SK-N-SH (cell line): ENCODE measurements around the gene PDE6B. TPM values are rescaled to one million over a fixed set of nuclear protein-coding genes. Genes with fewer than 3 reads are reported as not detected.

Experiments used
- CTCF ChIA-PET: fragments of 300-600, 350-600 bp; formaldehyde crosslinking; extraction: SDS; loops from one replicate; lab custom pipeline; 2021; lab: Yijun Ruan, JAX
- POLR2A ChIA-PET: fragments of 350-600 bp; sonication (Branson Sonifier 250); formaldehyde crosslinking; extraction: SDS; loops from one replicate; lab custom pipeline; 2020; ENCODE audit warnings: antibody characterized with exemption, inconsistent platforms; lab: Yijun Ruan, JAX
- DNase-seq: peaks from one replicate; pipeline ENCODE4 v3.0.0; 2012
- H2AFZ ChIP-seq: fragments of 200-600 bp; sonication (generic); 2 replicates; pipeline ENCODE4 v1.8.1; 2016; ENCODE audit warnings: antibody characterized with exemption, mild to moderate bottlenecking, low read depth
- H3F3A ChIP-seq: fragments of 200-600 bp; sonication (generic); replicated peaks from 2 replicates; pipeline ENCODE3; 2016; ENCODE audit warnings: antibody characterized with exemption, mild to moderate bottlenecking; ENCODE audit not compliant: insufficient read depth
- H3K27ac ChIP-seq, 2 experiments: fragments of 200-500 bp in 1 of 2; fragments of 200-600 bp in 1 of 2; sonication (Bioruptor generic) in 1 of 2; sonication (generic), shearing (Covaris generic) in 1 of 2; 2 replicates each; pipeline versions ENCODE4 v1.5.1 to v1.6.1; 2014 to 2016; ENCODE audit warnings: low read depth in 2 of 2, inconsistent platforms in 1 of 2, low read length in 1 of 2, mild to moderate bottlenecking in 1 of 2, mixed read lengths in 1 of 2
- H3K27me3 ChIP-seq: fragments of 200-600 bp; sonication (generic), shearing (Covaris generic); 2 replicates; pipeline ENCODE4 v1.6.1; 2016; ENCODE audit warnings: mixed run types; ENCODE audit not compliant: insufficient read depth
- H3K36me3 ChIP-seq, 2 experiments: fragments of 200-500 bp in 1 of 2; fragments of 200-600 bp in 1 of 2; sonication (Bioruptor generic) in 1 of 2; sonication (generic) in 1 of 2; replicated peaks in 1 of 2; 2 replicates each; pipeline versions ENCODE3 to v1.5.1; 2014 to 2016; ENCODE audit warnings: low read length in 1 of 2, mild to moderate bottlenecking in 1 of 2; ENCODE audit not compliant: insufficient read depth in 2 of 2, control insufficient read depth in 1 of 2
- H3K4me1 ChIP-seq, 2 experiments: fragments of 200-500 bp in 1 of 2; fragments of 200-600 bp in 1 of 2; sonication (Bioruptor generic) in 1 of 2; sonication (generic), shearing (Covaris generic) in 1 of 2; 2 replicates each; pipeline versions ENCODE4 v1.5.1 to v1.6.1; 2014 to 2016; ENCODE audit warnings: low read depth in 1 of 2, low read length in 1 of 2, mixed run types in 1 of 2; ENCODE audit not compliant: insufficient read depth in 2 of 2, control insufficient read depth in 1 of 2
- H3K4me2 ChIP-seq: fragments of 200-600 bp; sonication (generic), shearing (Covaris generic); 2 replicates; pipeline ENCODE4 v1.6.1; 2017; ENCODE audit warnings: mixed run types
- H3K4me3 ChIP-seq, 2 experiments: fragments of 200-500 bp in 1 of 2; fragments of 200-600 bp in 1 of 2; sonication (Bioruptor generic) in 1 of 2; sonication (generic), shearing (Covaris generic) in 1 of 2; 2 replicates each; pipeline versions ENCODE4 v1.5.1 to v1.8.1; 2014 to 2016; ENCODE audit warnings: low read depth in 2 of 2, inconsistent platforms in 1 of 2, low read length in 1 of 2, mild to moderate bottlenecking in 1 of 2, mixed read lengths in 1 of 2, moderate library complexity in 1 of 2
- H3K79me2 ChIP-seq: fragments of 200-600 bp; sonication (generic); 2 replicates; pipeline ENCODE4 v1.8.1; 2017; ENCODE audit warnings: mild to moderate bottlenecking; ENCODE audit not compliant: insufficient read depth
- H3K9ac ChIP-seq: fragments of 200-600 bp; sonication (generic); 2 replicates; pipeline ENCODE4 v1.6.1; 2017; ENCODE audit warnings: mixed run types
- H3K9me2 ChIP-seq: fragments of 200-600 bp; sonication (generic); 2 replicates; pipeline ENCODE4 v1.6.1; 2017; ENCODE audit warnings: mixed run types
- H3K9me3 ChIP-seq: fragments of 200-600 bp; sonication (generic); 2 replicates; pipeline ENCODE4 v1.6.1; 2017; ENCODE audit warnings: mixed run types, mild to moderate bottlenecking, moderate library complexity
- H4K20me1 ChIP-seq: fragments of 200-600 bp; sonication (generic); 2 replicates; pipeline ENCODE4 v1.6.1; 2017; ENCODE audit warnings: mild to moderate bottlenecking, mixed run types; ENCODE audit not compliant: insufficient read depth
- CHD2 ChIP-seq: fragments of 150-350 bp; IDR thresholded peaks from 2 replicates; pipeline ENCODE4 v1.6.1; 2018; ENCODE audit warnings: low read length; ENCODE audit not compliant: partially characterized antibody
- CTCF ChIP-seq: fragments of 200-600 bp; sonication (generic); IDR thresholded peaks from 2 replicates; pipeline ENCODE4 v1.6.1; 2017; ENCODE audit warnings: antibody characterized with exemption, mild to moderate bottlenecking, moderate library complexity
- FOXM1 ChIP-seq: IDR thresholded peaks from 2 replicates; pipeline ENCODE4 v1.4.0; 2012; ENCODE audit warnings: low read depth, mild to moderate bottlenecking
- MEF2A ChIP-seq: IDR thresholded peaks from 2 replicates; pipeline ENCODE4 v1.4.0; 2012; ENCODE audit warnings: low read depth, borderline replicate concordance
- NRF1 ChIP-seq: IDR thresholded peaks from 2 replicates; pipeline ENCODE4 v1.6.1; 2012; ENCODE audit warnings: low read depth, mild to moderate bottlenecking, low read length
- PBX3 ChIP-seq: IDR thresholded peaks from 2 replicates; pipeline ENCODE4; 2012
- POLR2AphosphoS5 ChIP-seq: IDR thresholded peaks from 2 replicates; pipeline ENCODE4 v1.6.1; 2012; ENCODE audit warnings: low read depth, low read length
- RCOR1 ChIP-seq: fragments of 150-350 bp; IDR thresholded peaks from 2 replicates; pipeline ENCODE4 v1.6.1; 2017; ENCODE audit warnings: antibody characterized with exemption, low read length
- RFX5 ChIP-seq: IDR thresholded peaks from 2 replicates; pipeline ENCODE4 v1.6.1; 2012; ENCODE audit warnings: mild to moderate bottlenecking, improper control_type of control experiment, low read length
- TCF12 ChIP-seq: IDR thresholded peaks from 2 replicates; pipeline ENCODE4 v1.4.0; 2012
- WGBS: methylation state at CpG from one replicate; pipeline ENCODE4 v1.1.6; 2017; ENCODE audit warnings: low lambda C conversion rate; 5-methylcytosine and 5-hydroxymethylcytosine counted together
- polyA plus RNA-seq, 3 experiments: library from polyadenylated mRNA; depleted of rRNA; stranded (reverse); fragments of >200 nt; gene quantifications; 2 replicates each; pipeline ENCODE4 v1.2.3, GENCODE V29; 2012
- TF ChIP-seq, protein P1 (sequence below): fragments of 150-350 bp; IDR thresholded peaks from 2 replicates; pipeline ENCODE4 v1.6.1; 2016; ENCODE audit warnings: mild to moderate bottlenecking, low read depth, low read length

PDE6B gene
- polyA plus RNA-seq, 1 of the 3 experiments (the other 2 are of a cell fraction), result 1.2 TPM

DNA sequence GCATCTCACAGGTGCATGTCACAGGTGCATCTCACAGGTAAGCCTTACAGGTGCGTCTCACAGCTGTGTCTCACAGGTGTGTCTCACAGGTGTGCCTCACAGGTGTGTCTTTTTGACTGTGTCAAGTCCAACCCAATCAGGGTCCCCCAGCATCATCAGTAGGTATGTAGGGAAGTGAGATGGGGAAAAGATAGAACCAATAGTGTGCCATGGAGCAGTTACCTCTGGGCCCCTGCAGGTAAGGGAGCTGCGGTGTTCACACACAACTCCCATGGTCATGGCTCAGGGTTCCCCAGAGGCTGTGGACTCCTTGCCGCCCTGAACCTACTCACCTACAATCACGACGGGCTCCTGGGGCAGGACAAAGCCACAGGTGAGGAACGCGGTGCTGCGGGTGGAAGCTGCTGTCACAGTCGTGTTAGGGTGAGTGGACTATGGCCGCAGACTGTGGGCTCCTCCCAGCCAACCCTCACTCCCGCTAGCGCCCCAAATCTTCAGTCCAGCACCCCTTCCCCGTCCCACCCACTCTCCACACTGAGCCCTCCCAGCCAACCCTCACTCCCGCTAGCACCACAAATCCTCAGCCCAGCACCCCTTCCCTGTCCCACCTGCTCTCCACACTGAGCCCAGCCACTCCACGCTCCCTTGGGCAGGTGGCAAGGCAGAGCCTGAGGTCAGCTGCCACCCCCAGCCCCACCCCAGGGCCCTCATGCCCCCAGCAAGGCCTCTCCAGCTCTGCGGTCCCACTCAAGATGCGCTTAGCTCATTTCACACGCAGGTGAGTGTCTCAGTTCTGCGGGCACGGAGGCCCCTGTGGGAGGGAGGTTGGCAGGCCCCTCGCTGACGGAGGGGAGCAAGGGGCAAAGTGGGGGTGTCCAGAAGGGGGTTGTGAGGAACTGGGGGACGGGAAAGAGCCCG lies 2.1 kb upstream of the PDE6B start (continued):
- TF ChIP-seq POLR2AphosphoS5 (no peak), PBX3 (no peak), CHD2 (no peak), NRF1 (no peak), CTCF (no peak)
- TF ChIP-seq, protein P1, sequence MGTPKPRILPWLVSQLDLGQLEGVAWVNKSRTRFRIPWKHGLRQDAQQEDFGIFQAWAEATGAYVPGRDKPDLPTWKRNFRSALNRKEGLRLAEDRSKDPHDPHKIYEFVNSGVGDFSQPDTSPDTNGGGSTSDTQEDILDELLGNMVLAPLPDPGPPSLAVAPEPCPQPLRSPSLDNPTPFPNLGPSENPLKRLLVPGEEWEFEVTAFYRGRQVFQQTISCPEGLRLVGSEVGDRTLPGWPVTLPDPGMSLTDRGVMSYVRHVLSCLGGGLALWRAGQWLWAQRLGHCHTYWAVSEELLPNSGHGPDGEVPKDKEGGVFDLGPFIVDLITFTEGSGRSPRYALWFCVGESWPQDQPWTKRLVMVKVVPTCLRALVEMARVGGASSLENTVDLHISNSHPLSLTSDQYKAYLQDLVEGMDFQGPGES, result no peak
- TF ChIP-seq, all 33 proteins: peak for 0

GRCh38 chr4:623914-624566 lies 1.3 kb upstream of the PDE6B start:
- Histone ChIP-seq H3K4me3 (no peak overlapping the region), H3K9ac (no peak overlapping the region), H2AFZ (no peak overlapping the region), H3K27ac (no peak overlapping the region), H3K4me2 (no peak overlapping the region), H3K27me3 (peaks cover 13% of the 10 kb centered on the region; the same call in 1 of the 2 replicates), H3K9me3 (no peaks in the 10 kb centered on the region), H3K79me2 (no peaks in the 10 kb centered on the region), H3K9me2 (no peaks in the 10 kb centered on the region), H4K20me1 (no peaks in the 10 kb centered on the region), H3K4me1 (no peaks in the 10 kb centered on the region), H3F3A (peaks cover 3% of the 10 kb centered on the region), H3K36me3 (no peaks in the 10 kb centered on the region)
- POLR2A ChIA-PET, result no interaction called here
- CTCF ChIA-PET, result no interaction called here
- WGBS, result 57% methylated on average over 15 of the region's 29 CpGs
- TF ChIP-seq RCOR1 (no peak), RFX5 (no peak), MEF2A (no peak), FOXM1 (no peak), CTCF (no peak), TCF12 (no peak)
- no peak for DNase-seq
